PFSK-1 (cell line): ENCODE data around the gene CAPNS1.

Experiments
- FOXP2 ChIP-seq: optimal IDR thresholded peaks from 2 replicates; pipeline ENCODE3; 2011; ENCODE audit warnings: borderline replicate concordance, control low read depth, inconsistent platforms; ENCODE audit not compliant: insufficient read depth; ENCODE audit errors: extremely low read length, extremely low read depth
- POLR2AphosphoS5 ChIP-seq: IDR thresholded peaks from 2 replicates; pipeline ENCODE4 v1.6.1; 2012; ENCODE audit warnings: low read depth, mild to moderate bottlenecking, control low read depth, low read length, moderate library complexity
- TAF1 ChIP-seq: IDR thresholded peaks from 2 replicates; pipeline ENCODE4 v1.6.1; 2012; ENCODE audit warnings: low read length, control low read depth, borderline replicate concordance; ENCODE audit not compliant: insufficient read depth

GRCh38 chr19:36116344-36116637, 23.6 kb upstream of the CAPNS1 start:
- no peak for TF ChIP-seq TAF1
- no peak for TF ChIP-seq POLR2AphosphoS5
- no peak for TF ChIP-seq FOXP2
